GM12892 (cell line): Measurements from ENCODE around the gene PELI3.

Experiments
- POLR2A ChIP-seq: IDR thresholded peaks from 2 replicates; pipeline ENCODE4 v1.6.1; 2011; ENCODE audit warnings: low read depth, low read length, control low read depth
- POLR2AphosphoS5 ChIP-seq: IDR thresholded peaks from 2 replicates; pipeline ENCODE4 v1.6.1; 2011; ENCODE audit warnings: low read depth, low read length, control low read depth

GRCh38 chr11:66420671-66421476 lies 45.8 kb upstream of the PELI3 start, which contains the start of gene NPAS4:
- TF ChIP-seq POLR2A (no peak), POLR2AphosphoS5 (no peak)
